NAMALWA (cell line): ENCODE results near the gene MSRB2.
"Not testable (repeated sequence)": the region's sequence is repeated elsewhere in the genome, so short reads cannot be mapped to it uniquely, and the experiment has no call there.

ENCODE experiments used
- DNase-seq: peaks from one replicate; pipeline ENCODE4 v3.0.0-alpha.2; 2015; ENCODE audit warnings: low spot score

The MSRB2 gene

GRCh38 chr10:23095404-23095965 lies at the start of gene MSRB2:
Gene MSRB2, plus strand, starts transcription at chr10:23095579. Its CDS starts 30 bp downstream, at chr10:23095609.
- peak; percentile 72 for DNase-seq

- DNase-seq, result no peak
These were observed 49.4 kb upstream of the MSRB2 start for GRCh38 chr10:23046027-23046426.

- no peak for DNase-seq
These were observed 48.0 kb upstream of the MSRB2 start for GRCh38 chr10:23047201-23048050.

- DNase-seq, result no peak
These were observed 47.2 kb upstream of the MSRB2 start for GRCh38 chr10:23048191-23048590.

GRCh38 chr10:23051278-23051677 lies 44.1 kb upstream of the MSRB2 start:
- DNase-seq, result no peak

GRCh38 chr10:23051855-23052331 lies 43.5 kb upstream of the MSRB2 start:
- no peak for DNase-seq

- DNase-seq, result no peak
These were observed 42.3 kb upstream of the MSRB2 start for GRCh38 chr10:23053036-23053435.

GRCh38 chr10:23055424-23056185 lies 39.8 kb upstream of the MSRB2 start:
- DNase-seq, result no peak

- DNase-seq, result no peak
These were observed 39.2 kb upstream of the MSRB2 start for GRCh38 chr10:23056186-23056579.

- DNase-seq, result no peak
These were observed 37.0 kb upstream of the MSRB2 start for GRCh38 chr10:23058366-23058765.

- no peak for DNase-seq
These were observed 34.5 kb upstream of the MSRB2 start for GRCh38 chr10:23060918-23061317.

GRCh38 chr10:23063045-23063972 lies 32.1 kb upstream of the MSRB2 start:
- no peak for DNase-seq

GRCh38 chr10:23063973-23064812 lies 31.2 kb upstream of the MSRB2 start:
- no peak for DNase-seq

GRCh38 chr10:23064813-23065114 lies 30.6 kb upstream of the MSRB2 start:
- DNase-seq, result not testable (repeated sequence)

- DNase-seq, result no peak
These were observed 30.0 kb upstream of the MSRB2 start for GRCh38 chr10:23065181-23065948.

- no peak for DNase-seq
These were observed 28.0 kb upstream of the MSRB2 start for GRCh38 chr10:23067337-23067736.

GRCh38 chr10:23067939-23068775 lies 27.2 kb upstream of the MSRB2 start:
- peak; percentile 79 for DNase-seq

GRCh38 chr10:23069019-23069815 lies 26.2 kb upstream of the MSRB2 start:
- no peak for DNase-seq
